Measurements from ENCODE around the gene PSPH.
A peak's percentile ranks its signal among the peaks of the same experiment; 100 is the strongest.
"Not testable (repeated sequence)": the region's sequence is repeated elsewhere in the genome, so short reads cannot be mapped to it uniquely, and the experiment has no call there.

Gene PSPH

DNA sequence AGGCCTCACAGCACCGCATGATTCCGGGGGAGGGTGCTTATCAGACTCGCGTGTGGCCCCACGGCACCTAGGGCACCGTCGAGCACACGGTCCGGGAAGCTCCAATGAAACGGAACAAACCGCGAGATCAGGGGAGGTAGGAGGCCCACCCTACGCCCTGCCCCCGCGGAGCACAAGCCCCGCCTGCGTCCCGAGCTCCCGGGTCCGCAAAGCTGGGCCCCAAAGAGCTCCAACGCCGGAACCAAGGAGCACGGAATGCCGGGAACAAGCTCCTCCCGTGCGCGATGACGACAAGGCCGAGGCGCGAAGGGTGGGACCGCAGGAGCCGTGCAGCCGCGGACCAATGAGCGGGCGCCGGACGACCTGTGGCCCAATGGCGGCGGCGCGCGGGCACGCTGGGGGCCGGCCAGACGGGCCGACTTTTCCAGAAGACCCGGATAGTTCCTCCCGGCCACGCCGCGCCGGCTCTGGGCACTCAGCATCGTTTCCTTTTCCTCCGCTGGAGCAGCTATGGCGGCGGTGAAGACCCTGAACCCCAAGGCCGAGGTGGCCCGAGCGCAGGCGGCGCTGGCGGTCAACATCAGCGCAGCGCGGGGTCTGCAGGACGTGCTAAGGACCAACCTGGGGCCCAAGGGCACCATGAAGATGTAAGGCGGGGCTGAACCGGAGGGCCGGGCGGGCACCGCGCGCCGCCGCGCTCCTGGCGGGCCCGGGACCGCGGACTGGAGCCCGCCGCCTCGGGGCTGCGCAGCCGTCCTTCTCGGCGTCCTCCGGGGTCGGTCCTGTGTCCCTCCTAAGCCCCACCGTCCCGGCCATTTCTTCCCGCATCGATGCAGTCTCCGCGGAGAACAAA, at the start of gene PSPH, which contains the start of gene CCT6A:
TSS of gene PSPH (minus strand) at position 106 of the 853 bp plus-strand sequence. CDS start 30,232 bp downstream, outside the sequence.
TSS of gene CCT6A (plus strand) at position 427 of the 853 bp plus-strand sequence. CDS start at position 511, 84 bp downstream.
- peak; percentile 100 for DNase-seq (ENCODE audit: low spot score)

DNA sequence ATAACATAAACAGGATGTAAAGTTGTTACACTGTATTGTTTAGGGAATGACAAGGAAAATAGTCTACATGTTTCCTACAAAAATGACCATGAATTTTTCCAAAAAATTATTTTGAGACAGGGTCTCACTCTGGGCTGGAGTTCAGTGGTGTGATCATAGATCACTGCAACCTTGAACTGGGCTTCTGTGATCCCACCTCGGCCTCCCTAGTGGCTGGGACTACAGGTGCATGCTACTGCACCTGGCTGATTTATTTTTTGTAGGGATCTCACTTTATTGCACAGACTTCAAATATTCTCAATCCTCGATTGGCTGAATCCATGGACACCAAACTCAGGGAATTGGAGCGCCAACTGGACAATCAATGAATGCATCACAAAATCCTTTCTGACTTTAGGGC, 48.4 kb upstream of the PSPH start:
- DNase-seq (ENCODE audit: low spot score), result no peak

DNA sequence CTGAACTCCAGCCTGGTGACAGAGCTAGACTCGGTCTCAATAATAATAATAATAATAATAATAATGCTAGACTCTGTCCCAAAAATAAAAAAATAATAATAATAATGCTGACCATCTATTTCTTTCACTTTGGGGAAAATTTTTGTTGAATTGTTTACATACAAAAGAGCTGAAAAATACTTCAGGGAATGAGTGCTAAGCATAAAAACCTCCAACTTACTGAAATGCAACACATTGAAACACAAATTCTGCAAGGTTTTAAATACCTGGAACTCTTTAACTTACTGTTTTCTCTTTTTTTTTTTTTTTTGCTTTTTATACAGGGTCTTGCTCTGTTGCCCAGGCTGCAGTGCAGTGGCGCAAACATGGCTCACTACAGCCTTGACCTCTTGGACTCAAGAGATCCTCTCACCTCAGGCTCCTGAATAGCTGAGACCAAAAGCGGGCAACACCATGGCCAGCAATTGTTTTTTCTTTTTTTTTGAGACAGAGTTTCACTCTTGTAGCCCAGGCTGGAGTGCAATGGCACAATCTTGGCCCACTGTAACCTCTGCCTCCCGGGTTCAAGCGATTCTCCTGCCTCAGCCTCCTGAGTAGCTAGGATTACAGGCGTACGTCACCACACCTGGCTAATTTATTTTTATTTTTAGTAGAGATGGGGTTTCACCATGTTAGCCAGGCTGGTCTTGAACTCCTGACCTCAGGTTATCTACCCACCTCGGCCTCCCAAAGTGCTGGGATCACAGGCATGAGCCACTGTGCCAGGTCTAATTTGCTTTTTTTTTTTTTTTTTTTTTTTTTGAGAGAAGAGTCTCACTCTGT, 47.2 kb upstream of the PSPH start:
- not testable (repeated sequence) for DNase-seq (ENCODE audit: low spot score)

DNA sequence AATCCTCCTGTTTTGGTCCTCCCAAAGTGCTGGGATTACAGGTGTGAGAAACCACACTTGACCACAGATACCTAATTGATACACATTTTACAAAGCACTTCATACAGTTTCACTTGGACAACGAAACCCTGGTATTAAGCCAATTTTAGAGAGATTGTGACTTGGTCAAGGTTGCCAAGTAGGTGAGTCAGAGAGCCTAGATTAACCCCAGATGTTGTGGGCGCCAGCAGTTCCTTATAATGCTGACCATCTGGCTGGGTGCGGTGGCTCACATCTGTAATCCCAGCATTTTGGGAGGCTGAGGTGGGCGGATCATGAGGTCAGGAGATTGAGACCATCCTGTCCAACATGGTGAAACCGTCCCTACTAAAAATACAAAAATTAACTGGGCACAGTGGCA, 46.5 kb upstream of the PSPH start:
- peak; percentile 10 for DNase-seq (ENCODE audit: low spot score)

DNA sequence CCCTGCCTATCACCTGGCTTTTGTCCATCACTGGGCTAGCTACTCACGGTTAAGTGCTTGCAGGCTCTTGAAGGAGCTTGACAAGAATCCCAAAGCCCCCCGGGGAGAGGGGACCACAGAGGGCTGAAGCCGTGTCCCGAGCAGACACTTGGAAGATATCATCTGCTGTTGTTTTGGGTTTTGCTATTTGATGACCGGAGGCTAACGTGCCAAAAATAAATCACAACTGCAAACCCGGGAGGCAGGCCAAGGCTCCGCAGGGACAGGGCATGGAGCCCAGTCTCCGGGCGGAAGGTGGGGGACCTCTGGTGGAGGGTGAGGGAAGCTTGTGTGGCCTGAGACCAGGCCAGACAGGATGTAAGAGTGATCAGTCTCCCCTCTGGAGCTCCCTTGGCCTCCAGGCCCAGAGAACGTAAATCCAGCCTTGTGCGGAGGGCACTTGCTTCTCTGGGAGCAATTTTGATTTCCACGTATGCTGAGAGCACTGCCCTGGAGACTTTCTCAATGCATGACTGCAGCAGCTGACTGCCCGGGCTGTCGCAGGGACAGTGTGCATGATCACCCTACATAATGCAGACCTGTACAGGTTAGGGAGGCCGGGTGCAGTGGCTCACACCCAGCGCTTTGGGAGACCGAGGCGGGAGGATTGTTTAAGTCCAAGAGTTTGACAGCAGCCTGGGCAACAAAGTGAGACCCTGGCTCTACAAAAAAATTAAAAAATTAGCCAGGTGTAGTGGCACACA, 41.7 kb upstream of the PSPH start, which contains the start of gene PHKG1:
TSS of gene PHKG1 (minus strand) at position 164 of the 743 bp plus-strand sequence. CDS start 4,011 bp downstream, outside the sequence.
- peak; percentile 20 for DNase-seq (ENCODE audit: low spot score)

DNA sequence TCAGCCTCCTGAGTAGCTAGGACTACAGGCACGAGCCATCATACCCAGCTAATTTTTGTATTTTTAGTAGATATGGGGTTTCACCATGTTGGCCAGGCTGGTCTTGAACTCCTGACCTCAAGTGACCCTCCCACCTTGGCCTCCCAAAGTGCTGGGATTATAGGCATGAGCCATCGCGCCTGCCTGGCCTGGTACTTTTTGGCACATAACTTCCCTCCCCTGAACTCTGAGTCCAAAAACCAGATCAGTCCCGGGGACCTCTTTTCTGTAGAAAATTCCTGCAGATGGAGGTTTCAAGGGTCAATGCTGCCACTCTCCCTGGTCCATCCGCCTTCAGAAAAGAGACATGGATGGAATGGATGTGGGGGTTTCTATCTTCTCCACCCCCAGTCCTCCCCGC, 41.1 kb upstream of the PSPH start:
- DNase-seq (ENCODE audit: low spot score), result not testable (repeated sequence)

DNA sequence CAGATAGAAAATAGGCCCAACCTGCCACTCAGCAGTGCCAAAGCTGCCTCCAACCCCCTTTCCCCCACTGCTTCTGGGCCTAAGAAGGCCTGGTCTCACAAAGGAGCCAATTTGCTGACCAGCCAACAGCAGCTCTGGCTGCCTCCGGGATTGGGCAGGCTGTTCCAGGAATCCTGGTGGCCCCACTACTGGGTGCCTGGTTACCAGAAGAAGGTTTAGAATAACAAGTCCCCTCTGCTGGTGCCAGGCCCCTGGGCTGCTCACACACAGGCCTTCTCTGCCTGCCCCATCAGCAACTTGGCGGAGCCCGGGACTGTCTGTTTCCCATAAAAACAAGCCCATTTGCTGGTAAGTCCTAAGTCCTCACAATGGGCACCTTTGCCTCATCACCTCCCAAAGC, 40.3 kb upstream of the PSPH start:
- no peak for DNase-seq (ENCODE audit: low spot score)

DNA sequence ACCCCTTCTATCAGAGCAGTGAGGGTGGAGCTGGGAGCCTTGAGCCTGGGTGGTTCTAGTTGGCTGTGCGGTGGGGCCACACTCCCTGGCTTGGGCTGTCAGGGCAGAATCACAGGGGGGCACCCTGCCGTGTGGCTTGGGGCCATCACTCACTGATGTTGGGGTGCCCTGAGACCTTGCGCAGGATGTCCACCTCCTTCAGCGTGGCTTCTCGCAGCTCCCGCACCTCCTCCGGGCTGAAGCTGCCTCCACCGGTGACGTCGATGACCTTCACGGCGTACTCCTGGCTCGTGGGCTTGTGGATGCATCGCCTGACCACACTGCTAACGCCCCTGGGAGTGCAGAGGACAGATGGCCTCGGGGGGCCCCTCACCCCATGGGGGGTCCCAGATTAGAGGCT, 36.2 kb upstream of the PSPH start:
- no peak for DNase-seq (ENCODE audit: low spot score)

DNA sequence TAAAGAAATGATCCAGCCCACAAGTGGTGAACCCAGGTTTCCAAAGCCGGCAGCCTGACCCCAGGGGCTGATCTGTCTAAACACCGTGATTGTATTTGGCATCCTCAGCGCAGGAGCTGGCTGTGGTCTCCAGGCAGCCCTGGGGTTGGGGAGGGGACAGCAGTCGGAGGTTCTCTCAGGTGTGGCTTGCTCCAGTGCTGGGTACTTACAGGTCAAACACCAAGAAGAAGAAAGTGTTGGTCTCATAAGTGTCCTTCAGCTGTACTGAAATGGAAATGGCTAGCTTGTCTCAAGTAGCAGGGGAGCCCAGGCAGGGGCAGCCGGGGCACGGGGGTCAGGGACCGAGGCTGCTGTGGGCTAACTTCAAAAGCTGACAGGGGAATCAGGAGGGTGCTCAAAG, 35.5 kb upstream of the PSPH start:
- no peak for DNase-seq (ENCODE audit: low spot score)

DNA sequence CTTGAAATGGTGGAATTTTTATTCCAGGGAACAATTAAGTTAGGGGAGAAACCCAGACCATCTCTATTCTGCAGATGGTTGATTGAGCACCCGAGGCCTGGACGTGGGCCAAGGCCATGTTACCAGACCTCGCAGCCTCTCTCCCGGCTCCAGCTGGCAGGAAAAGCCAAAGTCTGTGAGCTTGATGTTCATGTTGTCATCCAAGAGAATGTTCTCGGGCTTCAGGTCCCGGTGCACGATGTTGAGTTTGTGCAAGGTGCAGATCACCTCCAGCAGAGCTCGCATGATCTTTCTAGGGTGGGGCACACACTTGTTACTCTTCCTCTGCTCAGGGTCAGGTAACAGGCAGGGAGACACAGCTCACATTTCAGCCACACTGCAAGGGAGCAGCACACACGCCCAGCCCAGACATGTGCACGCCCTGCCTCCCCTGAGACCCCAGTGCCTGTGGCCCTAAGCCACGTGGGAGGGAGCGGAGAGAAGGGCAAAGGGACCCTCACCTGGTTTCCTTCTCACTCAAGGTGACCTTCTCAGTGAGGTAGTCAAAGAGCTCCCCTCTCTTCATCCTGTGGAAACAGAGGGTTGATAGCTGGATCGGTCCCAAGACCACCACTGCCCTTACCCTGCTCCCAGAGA, 32.0 kb upstream of the PSPH start:
- DNase-seq (ENCODE audit: low spot score), result no peak

DNA sequence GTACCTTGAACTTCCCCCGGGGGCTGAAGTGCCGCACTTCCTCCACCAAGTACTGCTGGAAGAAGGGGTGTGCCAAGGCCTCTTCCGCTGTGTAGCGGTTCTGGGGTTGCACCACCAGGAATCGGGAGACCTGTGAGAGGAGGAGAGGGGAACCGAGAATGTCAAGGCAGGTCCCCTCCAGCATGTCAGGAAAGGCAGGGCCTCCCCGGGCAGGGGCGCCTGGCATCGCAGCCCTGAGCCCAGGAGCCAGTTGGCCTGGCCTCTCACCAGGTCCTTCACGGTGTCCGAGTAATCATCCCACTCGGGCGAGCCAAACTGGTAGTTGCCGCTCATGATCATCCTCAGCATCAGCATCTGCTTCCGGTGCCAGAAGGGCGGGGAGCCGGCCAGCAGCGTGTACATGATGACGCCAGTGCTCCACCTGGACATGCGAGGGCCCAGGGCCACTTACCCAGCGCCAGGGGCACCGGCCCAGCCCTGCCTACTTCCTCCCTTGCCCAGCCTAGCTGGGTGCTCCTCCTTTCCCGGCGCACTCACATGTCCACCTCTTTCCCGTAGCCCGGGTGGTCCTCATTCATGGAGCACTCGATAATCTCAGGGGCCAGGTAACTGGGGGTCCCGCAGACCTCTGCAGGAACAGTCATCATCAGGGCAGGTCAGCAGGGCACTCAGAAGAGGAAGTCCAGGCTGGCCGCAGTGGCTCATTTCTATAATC, 30.5 kb upstream of the PSPH start:
- no peak for DNase-seq (ENCODE audit: low spot score)

DNA sequence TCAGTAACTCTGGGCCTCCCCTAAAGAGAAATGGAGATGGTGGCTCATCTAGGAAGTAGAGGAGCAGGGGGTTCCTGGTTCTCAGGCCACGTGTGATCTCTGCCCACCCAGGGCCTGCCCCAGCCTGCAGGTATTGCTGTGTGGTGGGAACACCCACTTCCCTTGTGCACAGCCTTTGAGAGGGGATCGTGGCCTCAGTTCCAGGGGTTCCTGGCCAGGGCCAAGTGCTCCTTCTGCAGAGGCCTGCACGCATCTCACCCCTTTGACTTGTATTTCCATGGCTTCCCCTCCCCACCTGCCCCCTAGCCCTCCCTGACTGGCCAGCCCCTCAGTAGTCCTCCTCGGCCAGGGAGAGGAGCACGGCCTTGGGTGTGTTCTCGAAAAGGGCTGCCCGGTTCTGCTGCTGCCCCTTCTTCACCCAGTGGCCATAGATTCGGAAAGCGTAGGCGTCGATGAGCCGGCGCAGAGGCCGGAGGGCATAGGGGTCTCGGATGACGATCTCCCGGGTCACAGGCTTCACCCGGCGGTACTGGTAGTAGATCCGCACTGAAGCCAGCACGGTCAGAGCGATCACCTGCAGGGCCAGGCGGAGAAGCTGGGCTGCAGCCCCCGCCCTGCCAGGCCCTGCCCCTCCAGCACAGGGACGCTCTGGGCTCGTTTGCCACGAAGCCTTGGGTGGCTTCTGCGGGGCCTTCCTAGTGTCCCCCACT, 29.6 kb upstream of the PSPH start:
- not testable (repeated sequence) for DNase-seq (ENCODE audit: low spot score)

DNA sequence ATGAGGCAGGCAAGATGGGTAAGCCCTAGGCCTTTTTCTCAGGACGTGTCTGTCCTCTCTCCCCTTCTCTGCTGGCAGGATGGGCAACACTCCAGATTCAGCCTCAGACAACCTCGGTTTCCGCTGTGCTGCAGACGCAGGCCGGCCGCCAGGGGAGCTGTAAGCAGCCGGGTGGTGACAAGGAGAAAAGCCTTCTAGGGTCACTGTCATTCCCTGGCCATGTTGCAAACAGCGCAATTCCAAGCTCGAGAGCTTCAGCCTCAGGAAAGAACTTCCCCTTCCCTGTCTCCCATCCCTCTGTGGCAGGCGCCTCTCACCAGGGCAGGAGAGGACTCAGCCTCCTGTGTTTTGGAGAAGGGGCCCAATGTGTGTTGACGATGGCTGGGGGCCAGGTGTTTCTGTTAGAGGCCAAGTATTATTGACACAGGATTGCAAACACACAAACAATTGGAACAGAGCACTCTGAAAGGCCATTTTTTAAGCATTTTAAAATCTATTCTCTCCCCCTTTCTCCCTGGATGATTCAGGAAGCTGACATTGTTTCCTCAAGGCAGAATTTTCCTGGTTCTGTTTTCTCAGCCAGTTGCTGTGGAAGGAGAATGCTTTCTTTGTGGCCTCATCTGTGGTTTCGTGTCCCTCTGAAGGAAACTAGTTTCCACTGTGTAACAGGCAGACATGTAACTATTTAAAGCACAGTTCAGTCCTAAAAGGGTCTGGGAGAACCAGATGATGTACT, 28.4 kb upstream of the PSPH start:
- no peak for DNase-seq (ENCODE audit: low spot score)

DNA sequence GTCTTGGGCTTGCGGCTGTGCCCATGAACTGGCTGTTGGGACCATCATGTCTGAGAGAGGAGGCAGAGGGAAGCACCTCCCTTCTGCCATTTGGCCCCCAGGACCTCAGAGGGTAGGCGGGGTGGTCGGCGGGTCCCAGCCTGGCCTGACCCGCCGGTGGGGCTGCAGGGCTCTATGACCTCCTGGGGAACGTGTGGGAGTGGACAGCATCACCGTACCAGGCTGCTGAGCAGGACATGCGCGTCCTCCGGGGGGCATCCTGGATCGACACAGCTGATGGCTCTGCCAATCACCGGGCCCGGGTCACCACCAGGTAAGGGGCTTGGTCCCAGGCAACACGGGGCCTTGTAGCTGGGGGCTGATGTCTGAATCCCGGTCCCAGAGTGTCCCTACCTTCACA, 27.0 kb upstream of the PSPH start:
- DNase-seq (ENCODE audit: low spot score), result no peak

DNA sequence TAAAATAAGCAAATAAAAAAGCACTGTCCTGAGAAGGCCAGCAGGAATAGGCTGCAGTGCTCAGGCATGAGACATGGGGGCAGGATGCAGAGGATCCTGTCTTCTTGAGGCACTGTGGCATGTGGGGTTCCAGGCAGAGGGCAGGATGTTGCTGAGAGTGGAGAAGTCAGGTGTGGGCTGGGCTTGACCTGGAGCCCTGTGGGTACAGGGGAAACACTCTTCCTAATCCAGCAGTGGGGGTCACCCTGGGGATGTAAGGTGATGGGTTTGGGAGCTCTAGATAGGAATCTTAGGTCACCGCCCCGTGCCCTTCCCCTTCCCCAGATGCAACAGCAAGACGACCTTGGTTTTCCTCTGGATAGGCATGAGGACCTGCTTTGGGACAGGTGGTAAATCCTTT, 26.4 kb upstream of the PSPH start:
- DNase-seq (ENCODE audit: low spot score), result no peak

DNA sequence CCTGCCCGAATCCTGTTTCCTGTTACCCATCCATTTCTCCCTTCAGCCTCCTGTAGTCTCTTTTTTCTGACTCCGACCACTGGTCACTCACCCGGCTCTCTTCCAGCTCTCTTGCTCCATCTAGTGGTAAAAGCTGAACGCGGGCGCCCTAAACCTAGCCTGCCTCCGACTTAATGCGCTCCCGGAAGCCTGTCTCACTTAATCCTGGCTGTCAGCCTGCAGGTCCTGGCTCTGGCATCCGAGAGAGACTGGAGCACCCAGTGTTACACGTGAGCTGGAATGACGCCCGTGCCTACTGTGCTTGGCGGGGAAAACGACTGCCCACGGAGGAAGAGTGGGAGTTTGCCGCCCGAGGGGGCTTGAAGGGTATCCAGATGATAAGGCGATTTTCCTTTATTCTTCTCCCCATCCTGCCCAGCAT, 23.1 kb upstream of the PSPH start:
- DNase-seq (ENCODE audit: low spot score), result peak; percentile 80

DNA sequence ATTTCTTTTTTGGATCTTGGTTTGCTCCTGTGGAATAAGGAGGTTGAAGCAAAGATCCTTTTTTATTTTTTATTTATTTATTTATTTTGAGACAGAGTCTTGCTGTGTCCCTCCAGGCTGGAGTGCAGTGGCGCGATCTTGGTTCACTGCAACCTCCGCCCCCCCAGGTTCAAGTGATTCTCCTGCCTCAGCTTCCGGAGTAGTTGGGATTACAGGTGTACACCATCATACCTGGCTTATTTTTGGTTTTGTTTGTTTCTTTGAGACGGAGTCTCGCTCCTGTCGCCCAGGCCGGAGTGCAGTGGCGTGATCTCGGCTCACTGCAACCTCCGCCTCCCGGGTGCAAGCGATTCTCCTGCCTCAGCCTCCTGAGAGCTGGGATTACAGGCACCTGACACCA, 15.1 kb upstream of the PSPH start:
- DNase-seq (ENCODE audit: low spot score), result not testable (repeated sequence)

DNA sequence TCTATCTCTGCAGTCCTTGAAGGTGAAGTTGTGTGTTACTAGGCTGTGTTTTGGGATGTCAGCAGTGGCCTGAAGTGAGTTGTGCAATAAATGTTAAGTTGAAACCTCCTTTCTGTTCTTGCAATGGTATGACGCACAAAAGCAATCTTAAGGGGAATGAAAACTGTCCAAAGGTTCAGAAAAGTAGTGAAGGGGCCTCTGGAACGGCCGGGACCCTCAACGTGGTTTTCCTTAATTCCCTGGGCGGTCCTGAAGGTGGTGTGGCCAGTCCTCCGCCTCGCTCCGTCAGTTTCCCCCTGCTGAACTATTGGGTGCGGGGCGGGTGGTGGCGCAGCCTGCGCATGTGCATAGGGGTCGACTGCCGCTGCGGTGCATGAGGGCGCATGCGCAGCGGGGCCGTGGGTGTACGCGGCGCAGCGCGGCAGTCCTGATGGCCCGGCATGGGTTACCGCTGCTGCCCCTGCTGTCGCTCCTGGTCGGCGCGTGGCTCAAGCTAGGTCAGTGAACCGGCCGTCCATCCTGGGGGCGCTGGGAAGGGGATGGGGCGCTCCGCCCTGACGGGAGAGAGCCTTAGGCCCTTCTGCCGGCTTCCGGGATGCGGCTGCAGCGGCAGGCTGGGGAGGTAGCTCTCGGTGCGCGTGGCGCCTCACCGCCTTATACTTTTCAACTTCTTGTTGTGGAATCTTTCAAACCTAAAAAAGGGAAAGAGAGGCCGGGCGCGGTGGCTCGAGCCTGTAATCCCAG, 12.8 kb upstream of the PSPH start, which contains the start of gene SUMF2:
TSS of gene SUMF2 (plus strand) at position 405 of the 744 bp plus-strand sequence. CDS start at position 431, 26 bp downstream.
- peak; percentile 97 for DNase-seq (ENCODE audit: low spot score)

DNA sequence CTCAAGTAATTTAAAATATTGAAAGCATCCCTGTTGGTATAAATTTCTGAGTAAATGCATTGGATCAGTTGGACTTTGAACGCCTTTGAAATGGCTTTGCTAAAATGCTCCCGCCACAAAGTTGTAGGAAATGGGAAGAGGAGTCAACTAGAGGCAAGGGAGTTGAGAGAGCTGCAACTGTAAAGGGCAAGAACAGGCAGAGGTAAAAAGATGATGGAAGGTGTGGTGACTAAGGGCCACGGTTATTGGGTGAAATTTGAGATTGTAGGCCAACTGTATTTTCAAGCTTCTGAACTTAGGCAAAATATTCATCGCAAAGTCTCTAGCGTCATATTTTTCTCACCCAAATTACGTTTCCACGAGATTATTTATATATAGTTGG, 12.2 kb upstream of the PSPH start:
- DNase-seq (ENCODE audit: low spot score), result no peak

All from LoVo (cell line).